Stimulated activated CD4-positive, alpha-beta T cell treated with anti-CD3 and anti-CD28 coated beads, Interleukin-2, amount 100 ng/mL, for 24 hours (primary cell): ENCODE results near the gene ANKRD34C.

ENCODE experiments used
- DNase-seq, 2 donors: peaks; one replicate each; pipeline ENCODE4 v3.0.0-alpha.2; 2020

ANKRD34C gene

GRCh38 chr15:79282371-79283251 is at the start of gene ANKRD34C:
Gene ANKRD34C (plus strand): TSS chr15:79282722. CDS start chr15:79293285, 10,563 bp downstream.
- no peak for DNase-seq

- DNase-seq = no peak
These were observed 49.3 kb upstream of the ANKRD34C start for GRCh38 chr15:79233236-79233635.

GRCh38 chr15:79240036-79240435 is 42.5 kb upstream of the ANKRD34C start:
- no peak for DNase-seq

GRCh38 chr15:79243723-79244122 is 38.8 kb upstream of the ANKRD34C start:
- no peak for DNase-seq

- DNase-seq = no peak
These were observed 37.6 kb upstream of the ANKRD34C start for GRCh38 chr15:79244876-79245275.

- DNase-seq = no peak
These were observed 34.3 kb upstream of the ANKRD34C start for GRCh38 chr15:79248183-79248582.

- no peak for DNase-seq
These were observed 25.1 kb upstream of the ANKRD34C start for GRCh38 chr15:79257454-79257853.

- no peak for DNase-seq
These were observed 20.7 kb upstream of the ANKRD34C start for GRCh38 chr15:79261836-79262235.

GRCh38 chr15:79265167-79265566 is 17.4 kb upstream of the ANKRD34C start:
- no peak for DNase-seq

- no peak for DNase-seq
These were observed 16.4 kb upstream of the ANKRD34C start for GRCh38 chr15:79265987-79266579.

GRCh38 chr15:79283252-79284048 is 928 bp downstream of the ANKRD34C start:
- peak; percentile 35 to 51 for DNase-seq

- no peak for DNase-seq
These were observed 8.2 kb downstream of the ANKRD34C start for GRCh38 chr15:79290642-79291275.

- DNase-seq = no peak
These were observed 9.5 kb downstream of the ANKRD34C start for GRCh38 chr15:79292011-79292410.

GRCh38 chr15:79294075-79294474 is 11.6 kb downstream of the ANKRD34C start:
- no peak for DNase-seq

GRCh38 chr15:79296583-79296982 is 14.1 kb downstream of the ANKRD34C start:
- no peak for DNase-seq

- no peak for DNase-seq
These were observed 16.8 kb downstream of the ANKRD34C start for GRCh38 chr15:79299126-79299840.

GRCh38 chr15:79299841-79300235 is 17.3 kb downstream of the ANKRD34C start:
- no peak for DNase-seq

GRCh38 chr15:79307251-79307650 is 24.7 kb downstream of the ANKRD34C start:
- no peak for DNase-seq

- no peak for DNase-seq
These were observed 26.4 kb downstream of the ANKRD34C start for GRCh38 chr15:79308874-79309273.

- DNase-seq = no peak
These were observed 28.1 kb downstream of the ANKRD34C start for GRCh38 chr15:79310612-79310984.

- peak; percentile 82 to 84 for DNase-seq
These were observed 28.7 kb downstream of the ANKRD34C start, which contains the start of gene TMED3 for GRCh38 chr15:79310985-79311900. Gene TMED3 (plus strand): TSS chr15:79311112. CDS start chr15:79311250, 138 bp downstream.
